HG03064 (cell line): ENCODE data around the gene IL1A.
"Not testable (repeated sequence)": the region's sequence is repeated elsewhere in the genome, so short reads cannot be mapped to it uniquely, and the experiment has no call there.

ENCODE experiments used
- ATAC-seq: cut with Tn5 transposase; IDR thresholded peaks from one replicate; pipeline ENCODE4 v1.9.1; 2021; ENCODE audit warnings: low read depth; ENCODE audit not compliant: unreplicated experiment

The IL1A gene

GRCh38 chr2:112784199-112785189 is at the start of gene IL1A:
Gene IL1A (minus strand): TSS chr2:112784493. CDS start chr2:112783770, 723 bp downstream.
- no peak for ATAC-seq

DNA sequence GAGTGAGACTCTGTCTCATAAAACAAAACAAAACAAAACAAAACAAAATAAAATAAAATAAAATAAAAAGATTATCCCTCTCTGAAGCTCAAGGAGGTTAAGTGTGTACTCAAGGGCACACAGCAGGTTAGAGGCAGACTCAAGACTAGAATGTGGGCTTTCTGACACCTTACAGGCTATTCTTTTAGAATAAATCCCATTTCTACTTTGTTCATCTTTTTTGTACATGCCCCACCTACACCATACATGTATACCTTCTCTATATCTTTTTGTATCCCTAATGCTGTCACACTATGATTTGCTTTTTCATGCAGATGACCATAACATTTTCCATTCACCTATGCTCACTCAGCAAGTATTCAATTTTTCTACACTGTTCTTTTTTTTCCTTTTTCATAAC is 49.7 kb upstream of the IL1A start:
- ATAC-seq: no peak

- not testable (repeated sequence) for ATAC-seq
Measured at GRCh38 chr2:112833639-112833931, 49.3 kb upstream of the IL1A start.

- no peak for ATAC-seq
Measured at GRCh38 chr2:112832841-112833638, 48.7 kb upstream of the IL1A start.

DNA sequence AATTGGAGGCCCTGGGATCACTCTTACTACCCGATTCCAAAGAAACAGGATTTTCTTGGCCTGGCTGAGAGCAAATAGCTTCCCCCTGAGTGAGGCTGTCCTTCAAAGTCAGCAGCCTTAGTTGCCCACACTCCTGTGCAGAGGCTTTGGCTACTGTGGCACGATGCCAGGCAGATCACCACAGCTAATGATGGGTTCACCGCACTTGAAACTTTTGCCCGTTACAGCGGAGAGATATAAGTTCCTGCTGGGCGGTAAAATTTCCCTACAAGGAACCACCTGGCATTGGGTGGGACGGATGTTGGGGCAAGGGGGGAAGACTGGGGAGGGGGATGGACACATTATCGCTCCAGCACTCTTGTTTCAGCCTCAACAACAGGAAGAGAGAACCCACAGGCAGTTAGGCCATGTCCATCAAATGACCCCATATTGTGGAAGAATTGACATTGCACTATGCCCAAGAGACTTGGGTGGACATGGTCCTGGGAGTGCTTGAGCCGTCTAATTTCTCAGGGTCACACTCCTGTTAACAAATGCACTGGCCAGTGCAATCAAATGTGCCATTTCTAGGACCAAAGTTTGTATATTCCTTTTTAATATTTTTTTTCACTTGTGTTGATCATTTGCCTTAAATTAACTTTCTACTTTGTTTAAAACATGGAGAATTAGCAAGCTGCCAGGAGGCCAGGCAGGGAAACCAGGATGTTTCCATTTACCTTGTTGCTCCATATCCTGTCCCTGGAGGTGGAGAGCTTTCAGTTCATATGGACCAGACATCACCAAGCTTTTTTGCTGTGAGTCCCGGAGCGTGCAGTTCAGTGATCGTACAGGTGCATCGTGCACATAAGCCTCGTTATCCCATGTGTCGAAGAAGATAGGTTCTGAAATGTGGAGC is 47.9 kb upstream of the IL1A start:
- ATAC-seq: no peak

GRCh38 chr2:112831513-112831845 is 47.2 kb upstream of the IL1A start:
- ATAC-seq: no peak

DNA sequence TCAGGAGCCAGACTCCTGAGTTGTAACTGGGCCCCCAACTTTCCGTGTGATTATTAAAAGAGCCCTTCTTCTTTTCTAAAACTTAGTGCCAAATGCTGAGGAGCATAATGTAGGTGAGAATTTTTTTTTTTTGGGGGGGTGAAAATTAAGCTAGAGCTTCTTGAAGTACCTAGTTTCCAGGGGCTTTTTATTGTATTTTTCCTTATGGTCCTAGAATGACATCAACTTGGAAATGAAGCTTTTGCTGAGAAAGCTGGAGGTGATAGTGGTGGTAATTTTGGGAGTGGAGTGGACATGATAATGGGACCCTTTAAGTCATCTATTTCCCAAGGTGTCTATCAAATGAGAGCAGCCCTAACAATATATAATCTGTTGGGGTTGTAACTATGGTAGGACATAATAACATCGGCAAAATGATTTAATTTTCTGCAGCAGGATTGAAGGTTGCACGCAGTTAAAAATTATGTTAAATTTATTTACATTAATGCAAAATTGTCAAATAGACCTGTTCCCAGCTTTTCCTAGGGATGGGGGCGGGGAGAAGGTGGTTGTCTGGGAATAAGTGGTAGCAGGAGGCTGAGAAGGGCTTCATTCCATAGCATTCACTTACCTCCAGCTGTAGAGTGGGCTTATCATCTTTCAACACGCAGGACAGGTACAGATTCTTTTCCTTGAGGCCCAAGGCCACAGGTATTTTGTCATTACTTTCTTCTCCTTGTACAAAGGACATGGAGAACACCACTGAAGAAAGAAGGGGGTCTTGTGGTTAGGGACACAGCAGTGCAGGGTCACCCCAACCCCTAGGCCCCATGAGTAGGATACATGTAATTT is 46.6 kb upstream of the IL1A start:
- ATAC-seq: no peak

- ATAC-seq: no peak
Measured at GRCh38 chr2:112829961-112830681, 45.8 kb upstream of the IL1A start.

DNA sequence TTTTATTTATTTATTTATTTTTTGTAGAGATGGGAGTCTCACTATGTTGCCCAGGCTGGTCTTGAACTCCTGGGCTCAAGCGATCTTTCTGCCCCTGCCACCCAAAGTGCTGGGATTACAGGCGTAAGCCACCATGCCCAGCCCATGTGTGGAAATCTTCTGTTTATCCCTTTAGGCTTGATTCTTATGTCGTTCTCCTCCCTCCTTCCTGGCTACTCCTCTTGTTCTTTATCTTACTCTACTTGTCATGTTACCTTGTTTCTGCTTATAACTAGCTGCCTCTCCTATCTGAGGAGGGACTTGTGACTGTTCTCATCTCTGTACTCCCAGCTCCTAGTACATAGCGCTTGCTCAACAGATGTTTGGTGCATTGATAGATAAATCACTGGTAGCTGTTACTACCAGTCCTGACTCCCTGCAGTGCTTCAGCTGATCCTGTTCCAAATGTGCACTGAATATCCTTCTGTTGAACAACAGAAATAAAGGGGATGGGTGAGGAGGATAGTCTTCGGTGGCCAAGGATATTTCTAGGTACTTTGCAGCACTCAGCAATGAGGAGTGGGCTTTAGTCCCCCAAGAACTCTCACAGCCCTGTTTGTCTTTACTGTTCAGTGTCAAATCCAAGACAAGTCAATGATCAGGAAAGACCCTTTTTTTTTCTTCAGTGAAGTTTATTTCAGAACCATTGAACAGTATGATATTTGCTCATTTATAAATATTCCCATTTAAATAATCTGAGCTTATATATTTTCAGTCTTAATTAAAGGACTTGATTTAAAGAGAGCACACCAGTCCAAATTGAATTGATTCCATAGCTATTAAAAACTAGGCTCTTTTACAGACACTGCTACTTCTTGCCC is 45.0 kb upstream of the IL1A start:
- ATAC-seq: no peak

DNA sequence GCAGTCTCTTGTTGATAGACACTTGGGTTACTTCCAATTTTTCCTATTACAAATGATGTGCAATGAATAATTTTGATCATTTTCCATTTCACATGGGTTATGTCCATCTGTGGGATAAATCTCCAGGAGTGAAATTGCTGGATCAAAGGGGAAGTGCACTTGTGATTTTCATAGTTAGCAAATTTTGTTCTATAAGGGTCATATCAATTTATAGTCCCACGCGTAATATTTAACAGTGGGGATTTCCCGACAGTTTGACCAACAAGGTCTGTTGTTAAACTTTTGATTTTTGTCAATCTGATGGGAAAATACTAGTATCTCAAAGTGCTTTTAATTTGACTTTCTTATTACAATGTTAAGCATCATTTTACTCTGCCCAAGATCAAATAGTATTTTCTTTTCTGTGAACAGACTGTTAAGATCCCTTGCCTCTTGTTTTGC is 44.0 kb upstream of the IL1A start:
- ATAC-seq: no peak

GRCh38 chr2:112827604-112828185 is 43.4 kb upstream of the IL1A start:
- no peak for ATAC-seq

DNA sequence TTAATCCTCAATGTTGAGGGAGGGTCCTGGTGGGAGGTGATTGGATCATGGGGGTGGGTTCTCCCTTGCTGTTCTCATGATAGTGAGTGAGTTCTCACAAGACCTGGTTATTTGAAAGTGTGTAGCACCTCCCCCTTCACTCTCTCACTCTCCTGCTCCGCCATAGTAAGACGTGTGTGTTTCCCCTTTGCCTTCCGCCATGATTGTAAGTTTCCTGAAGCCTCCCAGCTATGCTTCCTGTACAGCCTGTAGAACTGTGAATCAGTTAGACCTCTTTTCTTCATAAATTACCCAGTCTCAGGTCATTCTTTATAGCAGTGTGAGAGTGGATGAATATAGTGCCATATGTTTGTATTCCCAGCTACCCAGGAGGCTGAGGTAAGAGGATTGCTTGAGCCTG is 42.7 kb upstream of the IL1A start:
- ATAC-seq: no peak

DNA sequence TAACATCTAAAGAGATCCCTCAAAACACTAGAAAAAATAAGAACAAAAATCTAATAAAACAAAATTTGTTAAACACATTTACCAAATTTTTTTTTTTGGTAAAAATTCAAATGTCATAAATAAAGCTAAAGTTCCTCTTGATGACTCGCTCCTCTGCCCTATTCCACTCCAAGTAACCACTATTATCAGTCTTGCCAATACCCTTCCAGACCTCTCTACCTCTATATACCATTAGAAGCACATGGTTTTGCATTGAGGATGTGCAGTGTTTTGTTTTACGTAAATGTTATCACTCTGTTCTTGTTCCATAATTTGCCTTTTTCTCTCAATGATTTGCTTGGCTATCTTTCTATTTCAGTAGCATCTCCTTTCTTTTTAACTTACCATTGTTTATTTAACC is 41.4 kb upstream of the IL1A start:
- ATAC-seq: no peak

DNA sequence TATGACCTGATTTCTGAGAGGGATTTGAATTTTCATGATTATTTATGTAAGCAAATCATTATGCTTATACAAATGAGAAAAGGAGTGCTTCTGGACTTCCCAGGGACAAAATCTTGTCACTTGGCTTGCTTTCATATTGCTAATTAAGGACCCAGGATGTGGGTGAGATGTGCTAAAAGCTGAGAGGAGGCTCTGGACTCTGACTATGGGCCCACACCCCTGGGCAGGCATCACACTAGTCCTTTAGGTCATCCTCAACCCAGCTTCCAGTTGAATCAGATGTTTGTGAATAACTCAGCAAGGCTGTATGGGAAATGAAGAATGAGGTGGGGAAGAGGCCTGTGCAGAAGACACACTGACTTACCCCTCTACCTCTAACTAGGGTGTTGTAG is 40.4 kb upstream of the IL1A start:
- ATAC-seq: no peak

- no peak for ATAC-seq
Measured at GRCh38 chr2:112821682-112822081, 37.4 kb upstream of the IL1A start.

GRCh38 chr2:112821142-112821541 is 36.8 kb upstream of the IL1A start:
- ATAC-seq: no peak

DNA sequence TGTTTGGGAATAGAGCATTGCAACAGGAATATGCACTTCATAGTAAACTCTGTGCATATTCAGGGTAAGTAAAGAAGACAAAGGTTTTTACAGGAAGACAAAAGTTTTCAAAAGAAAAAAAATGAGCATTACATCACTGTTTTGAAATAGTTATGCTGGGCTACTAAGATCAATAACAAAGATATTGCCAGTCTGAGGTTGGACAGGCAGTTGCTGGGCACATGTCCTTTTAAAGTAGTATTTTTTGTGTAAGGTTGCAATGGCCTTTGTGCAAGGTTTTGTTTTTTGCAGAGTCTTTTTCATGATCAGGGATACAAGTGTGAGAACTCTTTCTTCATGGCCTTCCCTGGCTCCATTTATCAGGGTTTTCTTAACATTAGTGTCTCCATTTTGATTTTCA is 36.0 kb upstream of the IL1A start:
- no peak for ATAC-seq

GRCh38 chr2:112819081-112819480 is 34.8 kb upstream of the IL1A start:
- ATAC-seq: no peak
